ENCODE measurements around the gene TTPAL. TPM values are rescaled to one million over a fixed set of nuclear protein-coding genes. Genes with fewer than 3 reads are reported as not detected.
"Not testable (repeated sequence)": the region's sequence is repeated elsewhere in the genome, so short reads cannot be mapped to it uniquely, and the experiment has no call there.

Gene TTPAL
- total RNA-seq, 4 donors from 2014 or later = 7.9 to 13.0 (median 11.6) TPM

DNA sequence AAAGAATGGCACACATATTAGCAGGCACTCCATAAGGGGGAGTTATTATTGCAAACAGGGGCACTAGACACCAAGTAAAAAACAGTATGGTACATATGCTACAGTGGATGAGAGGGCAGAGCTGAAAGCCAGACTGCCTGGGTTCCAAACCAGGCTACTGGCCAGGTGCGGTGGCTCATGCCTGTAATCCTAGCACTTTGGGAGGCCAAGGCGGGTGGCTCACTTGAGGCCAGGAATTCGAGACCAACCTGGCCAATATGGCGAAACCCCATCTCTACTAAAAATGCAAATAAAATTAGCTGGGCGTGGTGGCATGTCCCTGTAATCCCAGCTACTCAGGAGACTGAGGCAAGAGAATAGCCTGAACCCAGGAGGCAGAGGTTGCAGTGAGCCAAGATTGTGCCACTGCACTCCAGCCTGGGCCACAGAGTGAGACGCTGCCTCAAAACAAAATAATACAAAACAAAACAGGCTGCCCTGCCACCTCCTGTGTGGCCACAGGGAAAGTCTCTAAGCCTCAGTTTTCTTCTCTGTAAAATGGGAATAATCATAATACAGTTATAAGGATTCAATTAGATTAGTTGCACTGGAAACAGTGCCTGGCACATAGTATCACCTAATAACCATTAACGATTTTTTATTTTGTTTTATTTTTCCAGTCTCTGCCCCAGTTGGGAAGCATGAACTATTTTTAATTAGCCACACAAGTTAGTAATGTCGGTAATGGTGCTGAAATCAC lies 7.5 kb upstream of the TTPAL start:
- intact Hi-C loops (cut with DNase I) = loop anchor here (10.0 kb wide), 2 partner anchors 73 to 253 kb away; partner anchors contain the start of gene OSER1
- H3K9me3 ChIP-seq = no peaks in the 10 kb centered on the region
- no peak for TF ChIP-seq CTCF (IDR thresholded peaks at IDR 0.05)
- no peak for TF ChIP-seq POLR2A (IDR thresholded peaks at IDR 0.05)
- no peak for DNase-seq
- H3K4me3 ChIP-seq = no peak overlapping the region
- no peak overlapping the region for H3K27ac ChIP-seq
- no peaks in the 10 kb centered on the region for H3K4me1 ChIP-seq
- no peaks in the 10 kb centered on the region for H3K27me3 ChIP-seq
- WGBS, 2 donors = 91 to 94% methylated on average over 8 of the region's 8 CpGs
- H3K36me3 ChIP-seq = no peaks in the 10 kb centered on the region

DNA sequence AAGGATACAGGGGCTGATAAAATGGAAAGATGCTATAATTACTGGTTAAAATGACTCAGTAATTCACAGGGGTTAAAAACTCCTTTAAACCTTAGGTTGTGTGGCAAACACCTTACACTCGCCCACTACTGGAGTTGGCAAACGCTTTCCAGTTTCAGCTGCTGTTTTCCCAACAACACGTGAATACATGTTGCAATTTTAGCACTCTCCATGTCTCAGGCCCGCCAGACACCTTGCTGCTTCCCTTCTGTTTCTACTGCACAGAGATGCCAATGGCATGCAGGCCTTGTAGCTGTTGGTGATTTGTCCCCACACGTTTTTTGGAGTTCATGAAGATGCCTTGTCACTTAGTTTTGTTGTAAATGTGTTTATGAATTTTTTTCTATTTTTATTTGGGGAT lies 5.3 kb upstream of the TTPAL start:
- Histone ChIP-seq H3K4me3 (no peak overlapping the region), H3K27ac (no peak overlapping the region), H3K4me1 (peaks cover 0 to 4% (median 0%) of the 10 kb centered on the region in 3 donors), H3K9me3 (no peaks in the 10 kb centered on the region), H3K36me3 (no peaks in the 10 kb centered on the region), H3K27me3 (no peaks in the 10 kb centered on the region)
- intact Hi-C loops (cut with DNase I) = loop anchor here (10.0 kb wide), 1 partner anchor 144 kb away; no protein-coding TSS in a partner anchor
- no peak for DNase-seq
- no peak for TF ChIP-seq POLR2A (IDR thresholded peaks at IDR 0.05)
- no peak for TF ChIP-seq CTCF (IDR thresholded peaks at IDR 0.05)
- 40 to 53% methylated on average over 5 of the region's 5 CpGs for whole genome bisulfite sequencing, 2 donors

DNA sequence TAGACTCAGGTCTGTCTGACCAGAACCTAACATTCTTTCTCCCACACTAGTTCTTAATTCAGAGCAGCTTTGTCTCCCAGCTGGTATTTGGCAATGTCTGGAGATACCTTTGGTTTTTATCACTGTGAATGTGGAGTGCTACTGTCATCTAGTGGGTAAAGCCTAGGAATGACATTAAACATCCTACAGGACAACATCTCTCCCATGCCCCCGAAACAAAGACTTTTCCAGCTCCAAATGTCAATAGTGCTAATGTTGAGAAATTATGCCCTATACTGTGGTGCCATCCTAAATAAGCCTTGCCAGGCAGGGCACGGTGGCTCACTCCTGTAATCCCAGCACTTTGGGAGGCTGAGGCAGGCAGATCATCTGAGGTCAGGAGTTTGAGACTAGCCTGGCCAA lies 4.2 kb upstream of the TTPAL start:
- intact Hi-C loops (cut with DNase I) = loop anchor here (10.0 kb wide), 1 partner anchor 143 kb away; no protein-coding TSS in a partner anchor
- peak in 2 of 6 experiments; percentile 13 to 35 for TF ChIP-seq CTCF (IDR thresholded peaks at IDR 0.05)
- TF ChIP-seq POLR2A (IDR thresholded peaks at IDR 0.05) = no peak
- DNase-seq = no peak
- Histone ChIP-seq H3K4me3 (no peak overlapping the region), H3K27me3 (no peaks in the 10 kb centered on the region), H3K27ac (no peak overlapping the region), H3K4me1 (peaks cover 2 to 14% (median 3%) of the 10 kb centered on the region in 3 donors), H3K36me3 (no peaks in the 10 kb centered on the region), H3K9me3 (no peaks in the 10 kb centered on the region)
- 58 to 64% methylated on average over 2 of the region's 2 CpGs for WGBS, 2 donors

DNA sequence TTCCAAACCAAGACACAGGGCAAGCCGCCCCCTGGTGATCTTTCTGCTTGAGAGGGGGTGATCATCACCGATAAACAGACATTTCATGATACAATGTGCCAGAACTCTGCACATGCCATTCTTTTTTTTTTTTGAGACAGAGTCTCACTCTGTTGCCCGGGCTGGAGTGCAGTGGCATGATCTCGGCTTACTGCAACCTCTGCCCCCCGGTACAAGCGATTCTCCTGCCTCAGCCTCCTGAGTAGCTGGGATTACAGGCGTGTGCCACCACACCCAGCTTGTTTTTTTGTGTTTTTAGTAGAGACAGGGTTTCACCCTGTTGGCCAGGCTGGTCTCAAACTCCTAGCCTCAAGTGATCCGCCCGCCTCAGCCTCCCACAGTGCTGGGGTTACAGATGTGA lies 3.4 kb upstream of the TTPAL start:
- not testable (repeated sequence) for H3K27me3 ChIP-seq, H3K9me3 ChIP-seq, DNase-seq, H3K27ac ChIP-seq, H3K4me3 ChIP-seq, H3K36me3 ChIP-seq
- WGBS, 2 donors = 72 to 79% methylated on average over 9 of the region's 9 CpGs
- intact Hi-C loops (cut with DNase I) = loop anchor here (10.0 kb wide), 1 partner anchor 143 kb away; no protein-coding TSS in a partner anchor
- H3K4me1 ChIP-seq = peaks cover 3 to 22% (median 9%) of the 10 kb centered on the region in 3 donors

DNA sequence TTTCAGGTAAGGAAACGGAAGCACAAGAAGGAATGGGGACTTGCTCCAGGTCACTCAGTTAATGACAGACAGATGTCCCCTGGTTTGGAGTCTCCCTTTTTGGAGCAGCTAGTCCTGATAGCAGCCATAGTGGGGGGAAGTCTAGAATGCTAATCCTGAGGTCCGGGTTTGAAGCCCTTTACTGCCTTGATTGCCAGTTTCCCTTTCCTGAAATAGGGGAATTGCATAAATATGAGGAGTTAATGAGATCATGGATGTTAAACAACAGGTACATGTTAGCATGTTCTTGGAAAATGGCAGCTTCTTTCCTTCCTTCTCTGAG lies 341 bp upstream of the TTPAL start:
- intact Hi-C loops (cut with DNase I) = loop anchor here (10.0 kb wide), 1 partner anchor 139 kb away; no protein-coding TSS in a partner anchor

More for the DNA sequence above, 341 bp upstream of the TTPAL start:
- Histone ChIP-seq H3K36me3 (peaks cover 0 to 9% (median 2%) of the 10 kb centered on the region in 3 donors), H3K4me1 (peaks cover 3 to 23% (median 9%) of the 10 kb centered on the region in 3 donors), H3K9me3 (no peaks in the 10 kb centered on the region), H3K27me3 (no peaks in the 10 kb centered on the region), H3K4me3 (peak overlapping the region; percentile 59 to 83 (median 76)), H3K27ac (peak overlapping the region; percentile 90 to 97 (median 94))
- no peak for DNase-seq
- TF ChIP-seq CTCF (IDR thresholded peaks at IDR 0.05) (no peak), POLR2A (IDR thresholded peaks at IDR 0.05) (no peak)
- 17 to 20% methylated on average over 2 of the region's 2 CpGs for WGBS, 2 donors

Measured in esophagus squamous epithelium (tissue), 5 donors.